Measurements from ENCODE around the gene GARNL3.

GRCh38 chr9:127278372-127278771 lies 13.8 kb downstream of the GARNL3 start:
- TF ChIP-seq CTCF (IDR thresholded peaks at IDR 0.05) (no peak), POLR2A (IDR thresholded peaks at IDR 0.05) (no peak)

All from gastroesophageal sphincter (tissue), 3 donors.